Medulla oblongata (tissue), 1 donor: ENCODE data around the gene NPM1.
"Not testable (repeated sequence)": the region's sequence is repeated elsewhere in the genome, so short reads cannot be mapped to it uniquely, and the experiment has no call there.

Experiments
- DNase-seq: peaks from one replicate; pipeline ENCODE4 v3.0.0-alpha.2; 2015; ENCODE audit errors: extremely low spot score

The NPM1 gene, protein sequence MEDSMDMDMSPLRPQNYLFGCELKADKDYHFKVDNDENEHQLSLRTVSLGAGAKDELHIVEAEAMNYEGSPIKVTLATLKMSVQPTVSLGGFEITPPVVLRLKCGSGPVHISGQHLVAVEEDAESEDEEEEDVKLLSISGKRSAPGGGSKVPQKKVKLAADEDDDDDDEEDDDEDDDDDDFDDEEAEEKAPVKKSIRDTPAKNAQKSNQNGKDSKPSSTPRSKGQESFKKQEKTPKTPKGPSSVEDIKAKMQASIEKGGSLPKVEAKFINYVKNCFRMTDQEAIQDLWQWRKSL

DNA sequence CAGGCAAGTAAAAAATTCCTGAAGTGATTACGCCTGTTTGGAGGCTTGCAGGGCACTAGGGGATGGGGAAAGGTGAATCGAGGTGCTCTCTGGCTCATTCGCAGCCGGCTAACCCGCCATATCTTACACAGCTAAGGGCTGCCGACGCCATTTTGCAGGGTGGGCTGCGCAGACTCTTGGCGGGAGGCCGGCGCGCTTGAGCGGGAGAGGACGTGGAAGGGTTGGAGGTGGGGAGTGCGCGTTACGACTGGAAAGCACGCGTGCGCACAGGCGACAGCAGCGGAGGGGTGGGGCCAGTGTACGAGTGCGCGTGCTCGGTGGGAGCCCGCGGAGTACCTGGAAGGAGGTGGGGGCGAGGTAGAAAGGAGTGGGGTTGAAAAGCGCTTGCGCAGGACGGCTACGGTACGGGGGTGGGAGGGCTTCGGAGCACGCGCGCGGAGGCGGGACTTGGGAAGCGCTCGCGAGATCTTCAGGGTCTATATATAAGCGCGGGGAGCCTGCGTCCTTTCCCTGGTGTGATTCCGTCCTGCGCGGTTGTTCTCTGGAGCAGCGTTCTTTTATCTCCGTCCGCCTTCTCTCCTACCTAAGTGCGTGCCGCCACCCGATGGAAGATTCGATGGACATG is at the start of gene NPM1:
TSS of gene NPM1 (plus strand) at position 505 of the 625 bp plus-strand sequence. CDS start at position 605, 100 bp downstream.
- peak; percentile 97 for DNase-seq

DNA sequence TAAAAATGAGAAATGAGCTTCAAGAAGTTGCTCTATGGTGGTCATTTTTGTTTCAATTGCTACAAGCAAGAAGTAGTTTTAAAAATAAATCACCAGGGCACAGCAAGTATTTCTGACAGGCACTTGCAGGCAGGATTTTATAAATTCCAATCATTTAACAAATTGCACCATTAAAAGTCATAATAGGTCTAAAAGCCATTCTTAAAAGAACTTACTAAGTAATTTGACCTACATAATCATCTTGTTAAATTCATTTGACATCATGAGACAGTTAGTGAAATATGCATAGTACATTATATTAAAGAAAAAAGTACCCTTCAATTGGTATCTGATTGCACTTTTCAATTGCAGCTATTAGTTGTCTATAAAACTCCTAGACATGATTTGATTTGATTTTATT is 47.6 kb upstream of the NPM1 start:
- DNase-seq = no peak

DNA sequence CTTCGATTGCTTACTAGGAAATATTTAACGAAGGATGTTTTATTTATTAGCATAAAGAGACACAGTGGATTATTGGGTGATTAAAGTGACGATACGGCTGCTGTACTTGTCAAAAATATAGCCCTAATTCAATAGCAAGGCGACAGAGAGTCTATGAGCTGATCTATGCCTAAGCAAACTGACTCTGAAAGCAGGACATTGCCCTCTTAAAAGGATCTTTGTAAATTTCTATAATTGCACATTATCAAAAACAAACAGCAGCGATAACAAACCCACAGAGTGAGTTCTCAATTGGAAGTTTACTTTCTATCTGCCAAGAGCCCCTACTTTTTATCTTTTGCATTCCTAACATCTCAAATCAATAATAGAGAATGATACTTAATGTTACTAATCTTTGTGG is 47.2 kb upstream of the NPM1 start:
- DNase-seq = no peak

DNA sequence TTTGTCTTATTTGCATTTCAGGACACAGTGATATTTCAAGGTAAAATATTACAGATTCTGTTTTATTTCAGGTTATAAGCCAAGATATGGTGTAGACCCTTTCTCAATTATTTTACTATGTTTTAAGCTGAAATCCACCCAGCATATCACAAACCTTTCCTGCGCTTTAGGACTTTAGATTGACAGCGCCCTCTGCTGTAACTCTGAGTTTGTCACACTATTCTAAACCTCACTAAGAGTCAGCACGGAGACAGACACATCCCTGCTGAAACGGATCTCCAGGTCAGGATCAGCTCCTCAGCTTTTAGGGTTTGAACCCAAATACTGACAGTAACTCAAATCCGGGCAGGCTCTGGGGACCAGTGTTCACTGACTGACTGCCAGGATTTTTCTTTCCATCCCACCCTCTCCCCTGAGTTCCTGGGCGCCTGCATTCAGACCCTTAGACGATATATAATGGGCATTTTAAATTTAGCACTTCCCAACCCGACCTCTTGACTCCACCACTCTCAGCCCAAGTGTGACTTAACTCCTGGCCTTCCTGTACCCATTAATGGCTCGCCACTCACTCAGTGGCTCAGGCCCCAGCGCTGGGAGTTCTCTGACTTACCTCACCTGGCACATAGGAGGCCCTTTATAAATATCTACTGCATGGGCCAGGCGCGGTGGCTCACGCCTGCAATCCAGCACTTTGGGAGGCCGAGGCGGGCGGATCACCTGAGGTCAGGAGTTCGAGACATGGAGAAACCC is 45.1 kb upstream of the NPM1 start:
- DNase-seq = peak; percentile 73

DNA sequence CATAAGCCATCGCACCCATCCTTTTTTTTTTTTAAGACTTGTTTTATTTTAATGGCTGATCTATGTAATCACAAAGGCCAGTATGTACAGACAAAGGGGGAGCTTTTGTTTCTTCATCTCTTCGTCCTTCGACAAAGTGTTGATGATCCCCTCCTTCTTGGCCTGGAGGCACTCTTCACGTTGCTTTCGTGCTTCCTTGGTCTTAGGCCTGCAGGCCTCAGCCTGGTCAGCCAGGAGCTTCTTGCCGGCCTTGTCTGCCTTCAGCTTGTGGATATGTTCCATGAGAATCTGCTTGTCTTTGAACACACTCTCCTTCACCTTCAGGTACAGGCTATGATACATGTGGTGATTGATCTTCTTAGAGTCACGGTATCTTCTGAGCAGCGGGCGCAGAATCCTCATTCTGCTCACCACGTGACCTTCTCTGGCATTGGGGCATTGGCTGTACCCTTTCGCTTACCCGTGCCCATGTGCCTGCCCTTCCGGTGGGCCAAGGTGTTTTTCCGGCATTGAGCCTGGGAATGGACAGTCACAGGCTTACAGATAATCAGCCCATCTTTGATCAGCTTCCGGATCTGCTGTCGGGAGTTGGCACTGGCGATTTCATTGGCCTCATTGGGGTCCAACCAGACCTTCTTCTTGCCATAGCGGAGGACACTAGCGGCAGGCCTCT is 42.6 kb upstream of the NPM1 start:
- no peak for DNase-seq

DNA sequence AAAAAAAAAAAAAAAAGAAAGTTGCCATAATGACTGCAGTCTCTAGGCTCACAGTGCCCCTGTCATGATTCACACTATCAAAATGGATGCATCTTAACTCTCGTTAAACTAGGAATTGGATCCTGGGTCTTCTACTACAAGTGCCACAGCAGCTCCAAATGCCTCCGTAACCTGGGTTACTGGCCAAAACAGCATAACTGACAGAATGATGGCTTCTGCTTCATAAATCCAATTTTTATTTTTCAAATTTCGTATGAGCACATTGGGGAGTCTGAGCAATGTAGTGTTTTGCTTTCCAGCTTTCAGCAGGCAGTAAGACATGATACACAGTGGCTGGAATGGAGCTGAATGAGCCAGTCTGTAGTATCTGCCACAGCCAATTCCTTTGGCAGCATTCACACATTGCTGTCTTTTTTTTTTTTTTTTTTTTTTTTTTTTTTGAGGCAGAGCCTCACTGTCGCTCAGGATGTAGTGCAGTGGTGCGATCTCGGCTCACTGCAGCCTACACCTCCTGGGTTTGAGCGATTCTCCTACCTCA is 36.0 kb upstream of the NPM1 start:
- no peak for DNase-seq

DNA sequence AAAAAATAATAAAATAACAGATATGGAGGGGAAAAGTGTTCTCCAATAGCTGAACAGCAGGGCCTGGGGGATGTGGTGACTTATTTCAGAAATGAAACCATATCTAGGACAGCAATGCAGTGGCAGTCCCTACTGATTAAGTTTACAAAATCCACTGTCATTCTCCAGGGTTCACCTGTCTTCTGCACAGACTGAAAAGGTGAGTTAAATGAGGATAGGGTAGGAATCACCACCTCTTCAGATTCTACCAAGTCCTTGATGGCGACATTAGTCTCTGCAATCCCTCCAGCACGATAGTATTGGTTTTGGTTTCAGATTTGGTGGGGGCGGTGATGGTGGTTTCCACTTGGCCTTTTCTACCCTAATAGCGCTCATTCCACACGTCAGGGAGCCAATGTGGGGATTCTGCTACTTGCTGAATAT is 32.3 kb upstream of the NPM1 start:
- DNase-seq = no peak

DNA sequence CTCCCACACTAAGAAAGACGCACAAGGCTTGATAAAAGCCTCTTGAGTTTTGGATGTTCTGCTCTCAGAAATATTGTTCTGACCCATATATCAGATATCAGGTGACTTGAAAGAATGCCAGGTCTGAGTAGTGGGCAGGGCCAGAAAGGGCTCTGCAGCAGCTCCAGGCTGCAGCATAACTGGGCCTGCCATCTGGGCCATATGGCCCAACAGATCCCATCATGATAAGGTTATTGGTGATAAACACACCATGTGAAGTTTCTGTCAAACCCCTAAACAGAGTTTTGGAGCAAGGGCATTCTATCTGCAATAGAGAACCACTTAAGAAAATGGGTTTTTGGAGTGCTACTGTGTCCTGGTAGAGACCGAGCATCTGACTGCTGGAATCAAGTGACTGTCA is 29.8 kb upstream of the NPM1 start:
- DNase-seq = no peak

DNA sequence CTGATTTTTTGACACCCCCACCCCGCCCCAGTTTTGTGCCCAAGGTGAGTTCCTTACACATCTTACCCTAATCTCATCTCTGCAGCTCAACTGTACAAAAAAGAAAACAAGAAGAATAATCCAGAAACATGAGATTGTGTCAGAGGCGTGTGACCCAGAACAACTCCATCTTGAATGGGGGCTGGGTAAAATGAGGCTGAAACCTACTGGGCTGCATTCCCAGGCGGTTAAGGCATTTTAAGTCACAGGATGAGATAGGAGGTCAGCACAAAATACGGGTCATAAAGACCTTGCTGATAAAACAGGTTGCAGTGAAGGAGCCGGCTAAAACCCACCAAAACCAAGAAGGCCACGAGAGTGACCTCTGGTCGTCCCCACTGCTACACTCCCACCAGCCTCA is 26.5 kb upstream of the NPM1 start:
- not testable (repeated sequence) for DNase-seq

DNA sequence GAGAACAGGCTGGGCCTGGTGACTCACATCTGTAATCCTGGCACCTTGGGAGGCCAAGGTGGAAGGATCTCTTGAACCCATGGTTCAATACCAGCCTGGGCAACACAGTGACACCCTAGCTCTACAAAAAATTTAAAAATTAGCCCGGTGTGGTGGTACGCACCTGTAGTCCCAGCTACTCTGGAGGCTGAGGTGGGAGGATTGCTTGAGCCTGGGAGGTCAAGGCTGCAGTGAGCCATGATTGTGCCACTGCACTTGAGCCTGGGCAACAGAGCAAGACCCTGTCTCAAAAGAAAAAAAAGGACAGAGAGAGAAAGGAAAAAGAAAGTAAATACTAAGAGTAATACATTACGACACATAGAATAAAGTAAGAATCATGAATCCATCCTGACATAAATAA is 24.4 kb upstream of the NPM1 start:
- DNase-seq = not testable (repeated sequence)

DNA sequence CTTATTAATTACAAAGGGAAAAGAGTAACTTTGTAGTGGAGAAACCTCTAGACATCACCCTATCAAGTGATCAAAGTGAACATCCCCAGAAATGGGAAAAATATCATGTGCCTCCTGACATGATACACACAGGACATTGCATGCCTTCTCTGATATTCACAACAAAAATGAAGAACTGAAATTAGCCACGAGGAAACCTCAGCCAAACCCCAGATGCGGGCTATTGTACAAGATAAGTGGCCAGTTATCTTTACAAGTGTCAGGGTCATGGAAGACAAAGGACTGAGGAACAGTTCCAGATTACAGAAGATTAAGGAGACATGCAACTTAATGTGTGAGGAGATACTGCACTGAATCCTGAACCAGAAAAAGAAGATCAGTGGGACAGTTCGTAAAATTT is 23.8 kb upstream of the NPM1 start:
- no peak for DNase-seq

DNA sequence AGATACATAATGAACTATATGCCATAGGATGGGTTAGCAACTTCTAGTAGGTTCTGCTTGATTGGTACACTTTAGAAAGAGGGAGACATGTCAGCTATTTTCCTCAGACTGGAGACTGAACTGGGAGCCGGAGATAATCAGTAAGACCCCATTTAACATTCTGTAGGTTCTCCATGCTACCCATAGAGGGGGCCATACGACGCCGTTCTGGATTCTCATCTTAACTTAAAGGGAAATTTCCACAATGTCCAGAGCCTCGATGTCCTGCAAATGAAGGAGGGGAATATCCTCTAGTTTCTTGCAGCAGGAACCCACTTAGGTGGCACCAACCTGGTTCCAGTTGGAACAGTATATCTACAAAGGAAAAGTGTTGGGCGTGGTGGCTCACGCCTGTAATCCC is 22.3 kb upstream of the NPM1 start:
- no peak for DNase-seq

DNA sequence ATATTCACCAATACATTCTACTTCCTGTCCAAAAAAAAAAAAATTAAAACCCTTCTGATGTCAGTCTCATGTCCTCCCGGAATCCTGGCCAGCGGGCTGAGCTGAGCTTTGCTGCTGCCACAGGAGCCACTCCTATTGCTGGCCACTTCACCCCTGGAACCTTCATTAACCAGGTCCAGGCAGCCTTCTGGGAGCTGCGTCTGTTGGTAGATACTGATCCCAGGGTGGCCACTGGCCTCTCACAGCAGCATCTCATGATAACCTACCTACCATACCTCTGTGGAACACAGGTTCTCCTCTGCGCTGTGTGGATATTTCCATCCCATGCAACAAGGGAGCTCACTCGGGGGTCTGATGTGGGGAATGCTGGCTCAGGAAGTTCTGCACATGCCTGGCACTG is 21.0 kb upstream of the NPM1 start:
- no peak for DNase-seq

DNA sequence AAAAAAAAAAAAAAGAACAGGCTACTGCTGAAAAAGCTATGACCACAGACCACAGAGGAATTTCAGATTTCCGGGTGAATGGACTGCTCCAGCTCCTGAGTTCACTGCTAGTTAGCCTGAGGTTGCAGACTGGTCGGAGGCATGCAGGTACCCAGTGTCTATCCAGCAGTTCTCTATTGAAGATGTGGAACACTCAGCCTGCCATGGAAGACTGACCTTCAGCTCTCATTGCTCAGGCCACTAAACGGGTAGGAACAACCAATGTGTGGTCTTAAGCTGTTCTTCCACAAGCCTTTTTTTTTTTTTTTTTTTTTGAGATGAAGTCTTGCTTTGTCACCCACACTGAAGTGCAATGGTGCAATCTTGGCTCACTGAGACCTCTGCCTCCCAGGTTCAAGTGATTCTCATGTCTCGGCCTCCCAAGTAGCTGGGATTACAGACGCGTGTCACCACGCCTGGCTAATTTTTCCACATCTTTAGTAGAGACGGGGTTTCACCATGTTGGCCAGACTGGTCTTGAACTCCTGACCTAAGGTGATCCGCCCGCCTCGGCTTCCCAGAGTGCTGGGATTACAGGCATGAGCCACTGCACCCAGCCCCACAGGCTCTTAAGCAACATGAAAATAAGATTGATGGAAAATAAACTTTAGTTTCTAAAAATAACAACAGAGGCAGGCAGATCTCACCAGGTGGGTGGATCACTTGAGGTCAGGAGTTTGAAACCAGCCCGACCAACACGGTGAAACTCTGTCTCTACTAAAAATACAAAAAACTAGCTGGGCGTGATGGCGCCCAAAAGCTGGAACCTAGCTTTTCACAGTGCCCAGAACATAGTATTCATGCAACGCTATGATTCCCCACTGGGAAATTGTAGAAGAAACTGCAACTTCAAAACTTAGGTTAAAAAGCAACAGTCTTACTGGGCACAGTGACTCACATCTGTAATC is 20.0 kb upstream of the NPM1 start:
- no peak for DNase-seq

DNA sequence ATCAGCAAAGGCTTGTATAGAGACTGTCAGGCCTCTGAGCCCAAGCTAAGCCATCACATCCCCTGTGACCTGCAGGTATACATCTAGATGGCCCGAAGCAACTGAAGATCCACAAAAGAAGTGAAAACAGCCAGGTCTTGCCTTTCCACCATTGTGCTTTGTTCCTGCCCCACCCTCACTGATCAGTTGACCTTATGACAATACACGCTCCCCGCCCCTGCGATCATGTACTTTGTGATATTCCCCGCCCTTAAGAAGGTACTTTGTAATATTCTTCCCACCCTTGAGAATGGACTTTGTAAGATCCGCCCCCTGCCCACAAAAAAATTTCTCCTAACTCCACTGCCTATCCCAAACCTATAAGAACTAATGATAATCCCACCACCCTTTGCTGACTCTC is 18.6 kb upstream of the NPM1 start:
- no peak for DNase-seq

DNA sequence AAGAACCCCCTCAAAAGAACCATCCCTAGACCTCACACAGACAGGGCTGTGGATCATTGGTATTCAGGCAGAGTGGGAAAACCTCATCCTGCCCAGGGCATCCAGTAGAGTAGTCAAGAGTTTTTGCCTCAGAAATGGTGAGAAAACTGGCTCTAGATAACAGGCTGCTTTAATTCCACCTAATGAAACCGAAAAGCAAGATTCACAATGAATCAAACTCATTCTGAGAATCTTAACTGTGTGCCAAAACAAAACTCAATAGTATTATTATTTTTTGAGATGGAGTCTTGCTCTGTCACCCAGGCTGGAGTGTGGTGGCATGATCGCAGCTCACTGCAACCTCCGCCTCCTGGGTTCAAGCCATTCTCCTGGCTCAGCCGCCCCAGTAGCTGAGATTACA is 17.8 kb upstream of the NPM1 start:
- DNase-seq = no peak

DNA sequence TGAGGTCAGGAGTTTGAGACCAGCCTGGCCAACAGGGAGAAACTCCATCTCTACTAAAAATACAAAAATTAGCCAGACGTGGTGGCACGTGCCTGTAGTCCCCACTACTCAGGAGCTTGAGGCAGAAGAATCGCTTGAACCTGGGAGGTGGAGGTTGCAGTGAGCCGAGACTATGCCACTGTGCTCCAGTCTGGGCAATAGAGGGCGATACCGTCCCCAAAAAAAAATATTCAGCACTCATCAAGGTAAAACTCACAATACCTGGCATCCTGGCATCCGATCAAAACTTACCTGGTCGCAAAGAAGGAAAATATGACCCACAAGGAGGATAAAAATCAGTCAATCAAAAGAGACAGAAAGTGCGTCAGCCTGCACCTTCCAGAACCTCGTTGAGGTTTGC is 16.8 kb upstream of the NPM1 start:
- DNase-seq = not testable (repeated sequence)

DNA sequence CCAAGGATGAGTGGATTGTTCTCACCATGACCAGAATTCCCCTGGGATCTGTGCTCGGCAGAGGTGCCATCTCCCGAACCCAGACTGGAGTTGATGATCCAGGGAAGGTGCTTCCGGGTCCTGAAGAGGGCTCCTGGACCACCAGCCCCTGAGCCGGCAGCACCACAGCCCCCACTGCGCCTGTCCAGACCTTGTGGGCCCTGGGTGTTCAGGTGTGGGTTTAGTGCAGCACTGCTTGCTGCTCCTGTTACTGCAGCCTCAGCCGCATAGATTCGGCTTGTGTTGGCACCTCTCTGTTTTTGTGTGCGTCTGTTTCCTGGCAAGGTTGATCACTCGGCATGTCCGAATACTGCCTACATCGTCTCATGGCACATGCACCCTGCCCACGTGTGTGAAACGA is 16.3 kb upstream of the NPM1 start:
- no peak for DNase-seq

DNA sequence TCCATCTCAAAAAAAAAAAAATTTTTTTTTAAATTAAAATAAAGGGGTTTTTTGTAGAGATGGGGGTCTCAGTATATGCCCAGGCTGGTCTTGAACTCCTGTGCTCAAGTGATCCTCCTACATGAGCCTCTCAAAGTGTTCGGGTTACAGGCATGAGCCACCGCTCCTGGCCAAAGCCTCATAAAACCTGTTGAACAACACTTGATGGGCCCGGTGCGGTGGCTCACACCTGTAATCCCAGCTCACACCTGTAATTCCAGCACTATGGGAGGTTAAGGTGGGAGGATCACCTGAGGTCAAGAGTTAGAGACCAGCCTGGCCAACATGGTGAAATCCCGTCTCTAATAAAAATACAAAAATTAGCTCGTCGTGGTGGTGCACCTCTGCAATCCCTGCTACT is 7.7 kb upstream of the NPM1 start:
- no peak for DNase-seq

DNA sequence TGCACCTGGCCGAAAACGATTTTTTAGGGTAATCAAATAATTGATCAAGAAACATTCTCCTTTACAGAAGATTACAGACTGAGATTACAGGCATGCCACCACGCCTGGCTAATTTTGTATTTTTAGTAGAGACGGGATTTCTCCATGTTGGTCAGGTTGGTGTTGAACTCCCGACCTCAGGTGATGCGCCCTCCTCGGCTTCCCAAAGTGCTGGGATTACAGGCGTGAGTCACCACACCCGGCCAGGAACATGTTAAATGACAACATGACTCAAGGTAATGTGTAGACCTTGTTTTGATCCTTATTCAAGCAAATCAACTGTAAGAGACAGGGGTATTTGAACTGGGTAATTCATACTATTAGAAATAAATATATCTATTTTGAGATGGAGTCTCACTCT is 3.2 kb upstream of the NPM1 start:
- not testable (repeated sequence) for DNase-seq

DNA sequence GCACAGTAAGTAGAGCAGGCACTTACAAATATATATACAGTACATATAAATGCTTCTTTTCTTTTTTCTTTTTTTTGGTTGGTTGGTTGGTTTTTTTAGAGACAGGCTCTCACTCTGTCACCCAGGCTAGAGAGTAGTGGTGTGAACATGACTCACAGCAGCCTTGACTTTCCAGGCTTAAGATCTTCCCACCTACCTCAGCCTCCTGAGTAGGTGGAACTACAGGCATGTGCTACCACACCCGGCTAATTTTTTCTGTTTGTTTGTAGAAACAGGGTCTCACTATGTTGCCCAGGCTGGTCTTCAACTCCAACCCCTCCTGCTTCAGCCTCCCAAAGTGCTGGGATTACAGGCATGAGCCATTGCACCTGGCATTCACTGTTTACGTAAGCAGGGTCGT is 2.6 kb upstream of the NPM1 start:
- not testable (repeated sequence) for DNase-seq
